Astrocyte of the cerebellum (primary cell): ENCODE data around the gene OPRM1.

ENCODE experiments used
- DNase-seq: peaks from one replicate; pipeline ENCODE4 v3.0.0-alpha.2; 2011; ENCODE audit warnings: low read depth
- H3K4me3 ChIP-seq: 2 replicates; pipeline ENCODE4 v1.5.1; 2011; ENCODE audit warnings: mild to moderate bottlenecking, low read depth, low read length, moderate library complexity
- in situ Hi-C: cut with HindIII; loops from 2 replicates; pipeline ENCODE4 v1.10.0; 2017; ENCODE audit warnings: low sequenced_read_pairs
- TF ChIP-seq, protein P1 (sequence below): IDR thresholded peaks from 2 replicates; pipeline ENCODE4 v1.5.1; 2012; ENCODE audit warnings: low read length, low read depth, moderate library complexity, mild to moderate bottlenecking; ENCODE audit errors: missing control alignments

Gene OPRM1

DNA sequence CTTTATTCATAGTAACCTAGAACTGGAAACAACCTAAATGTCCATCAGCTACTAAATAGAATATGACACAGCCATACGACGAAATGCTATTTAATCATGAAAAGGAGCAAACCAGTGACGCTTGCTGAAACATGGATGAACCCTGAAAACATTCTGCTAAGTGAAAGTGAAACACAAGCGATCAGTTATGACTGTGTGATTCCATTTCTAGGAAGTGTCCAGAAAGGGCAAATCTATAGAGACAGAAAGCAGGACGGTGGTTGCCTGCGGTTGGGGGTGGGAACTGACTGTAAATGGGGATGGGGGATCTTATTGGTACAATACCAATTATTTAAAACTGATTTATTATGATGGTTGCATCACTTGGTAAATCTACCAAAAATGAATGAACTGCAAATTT is 190.7 kb downstream of the OPRM1 start:
- TF ChIP-seq, protein P1, sequence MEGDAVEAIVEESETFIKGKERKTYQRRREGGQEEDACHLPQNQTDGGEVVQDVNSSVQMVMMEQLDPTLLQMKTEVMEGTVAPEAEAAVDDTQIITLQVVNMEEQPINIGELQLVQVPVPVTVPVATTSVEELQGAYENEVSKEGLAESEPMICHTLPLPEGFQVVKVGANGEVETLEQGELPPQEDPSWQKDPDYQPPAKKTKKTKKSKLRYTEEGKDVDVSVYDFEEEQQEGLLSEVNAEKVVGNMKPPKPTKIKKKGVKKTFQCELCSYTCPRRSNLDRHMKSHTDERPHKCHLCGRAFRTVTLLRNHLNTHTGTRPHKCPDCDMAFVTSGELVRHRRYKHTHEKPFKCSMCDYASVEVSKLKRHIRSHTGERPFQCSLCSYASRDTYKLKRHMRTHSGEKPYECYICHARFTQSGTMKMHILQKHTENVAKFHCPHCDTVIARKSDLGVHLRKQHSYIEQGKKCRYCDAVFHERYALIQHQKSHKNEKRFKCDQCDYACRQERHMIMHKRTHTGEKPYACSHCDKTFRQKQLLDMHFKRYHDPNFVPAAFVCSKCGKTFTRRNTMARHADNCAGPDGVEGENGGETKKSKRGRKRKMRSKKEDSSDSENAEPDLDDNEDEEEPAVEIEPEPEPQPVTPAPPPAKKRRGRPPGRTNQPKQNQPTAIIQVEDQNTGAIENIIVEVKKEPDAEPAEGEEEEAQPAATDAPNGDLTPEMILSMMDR = no peak
- no peak for DNase-seq
- H3K4me3 ChIP-seq = no peak overlapping the region
- in situ Hi-C loops = no loop called here

DNA sequence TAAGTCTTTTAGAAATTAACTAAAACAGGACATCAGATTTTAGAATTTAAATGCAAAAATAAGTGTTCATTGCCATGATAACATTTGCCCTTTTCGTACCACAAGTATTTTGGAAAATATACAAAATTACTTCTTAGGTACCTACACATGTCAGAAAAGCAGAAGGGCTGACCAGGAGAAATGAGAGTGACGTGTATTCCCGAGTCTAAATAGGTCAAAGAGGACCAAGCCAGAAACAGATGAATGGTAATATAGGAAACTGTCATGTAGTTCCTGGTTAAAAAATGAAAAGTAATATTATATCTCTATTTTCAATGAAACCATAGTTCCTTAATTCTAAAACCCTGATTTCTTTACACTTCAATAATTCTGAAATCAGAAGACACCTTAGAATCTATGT is 191.4 kb downstream of the OPRM1 start:
- TF ChIP-seq, protein P1 = no peak
- in situ Hi-C loops = no loop called here
- DNase-seq = no peak
- H3K4me3 ChIP-seq = no peak overlapping the region

DNA sequence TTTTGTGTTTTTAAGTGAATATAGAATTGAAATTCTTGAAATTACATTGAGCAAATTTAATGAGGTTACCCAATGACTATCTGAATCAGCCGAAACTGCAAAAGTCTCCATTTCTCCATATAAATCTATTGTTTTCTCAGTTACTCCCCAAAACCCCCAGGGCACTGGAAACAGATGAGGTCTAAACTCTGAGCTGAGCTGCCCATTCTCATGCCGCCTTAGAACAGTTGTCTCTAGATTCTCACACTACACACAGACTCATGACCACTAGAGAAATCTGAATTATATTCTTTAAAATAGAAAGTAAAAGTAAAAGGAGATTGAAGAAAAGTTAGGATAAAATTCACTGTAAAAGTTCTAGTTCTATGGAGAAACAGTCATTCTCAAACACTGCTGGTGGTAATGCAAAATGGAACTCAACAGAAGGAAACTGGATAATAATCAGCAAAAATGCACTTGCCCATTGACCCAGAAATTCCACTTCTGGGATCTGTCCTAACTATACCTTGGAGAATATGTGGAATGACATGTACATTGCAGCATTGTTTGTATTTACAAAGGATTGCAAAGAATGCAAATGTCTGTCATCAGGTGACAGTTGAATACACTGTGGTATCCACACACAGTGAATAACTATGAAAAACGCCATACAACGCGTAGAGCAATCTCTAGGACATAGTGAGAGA is 192.0 kb downstream of the OPRM1 start:
- in situ Hi-C loops = no loop called here
- TF ChIP-seq, protein P1 = no peak
- no peak overlapping the region for H3K4me3 ChIP-seq
- DNase-seq = no peak

DNA sequence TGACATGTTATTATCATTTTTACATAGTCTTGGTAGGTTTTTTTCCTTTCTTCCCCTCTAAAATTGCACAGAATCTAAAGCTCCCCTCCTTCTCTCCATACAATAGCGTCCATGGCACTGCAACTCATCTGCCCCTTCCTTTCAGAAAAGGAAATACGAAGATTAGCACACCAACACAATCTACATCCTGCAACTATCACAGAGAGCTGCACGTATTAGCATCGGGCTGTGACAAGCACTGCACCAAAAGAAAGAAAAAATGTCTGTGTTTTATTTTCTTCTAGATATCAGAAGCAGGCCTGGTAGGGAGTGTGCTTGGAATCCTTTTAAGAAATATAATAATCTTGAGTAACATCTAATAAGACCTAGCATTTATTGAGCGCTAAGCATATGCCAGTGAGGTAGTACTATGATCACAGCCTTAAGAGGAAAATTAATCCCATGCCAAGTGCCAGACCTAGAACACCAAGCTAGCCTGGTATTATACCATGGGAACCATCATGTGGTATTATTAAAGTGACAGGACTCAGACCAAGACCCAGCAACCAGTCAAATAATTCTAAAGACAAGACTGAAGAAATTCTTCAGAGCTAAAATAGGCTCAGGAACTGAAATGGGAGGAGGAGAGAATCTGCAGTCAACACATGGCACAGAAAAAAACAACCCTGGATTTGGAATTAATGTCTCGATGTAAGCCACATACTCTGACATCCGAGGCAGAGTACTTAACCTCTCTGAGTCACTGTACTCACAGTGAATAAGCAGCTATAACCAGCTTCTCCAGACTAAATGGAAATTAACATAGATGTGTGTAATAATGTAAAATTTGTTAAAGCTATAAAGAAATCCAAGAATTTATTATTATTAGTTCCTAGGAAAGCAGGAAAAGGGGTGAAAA is 193.2 kb downstream of the OPRM1 start:
- in situ Hi-C loops = no loop called here
- no peak for DNase-seq
- TF ChIP-seq, protein P1 = no peak
- no peak overlapping the region for H3K4me3 ChIP-seq

DNA sequence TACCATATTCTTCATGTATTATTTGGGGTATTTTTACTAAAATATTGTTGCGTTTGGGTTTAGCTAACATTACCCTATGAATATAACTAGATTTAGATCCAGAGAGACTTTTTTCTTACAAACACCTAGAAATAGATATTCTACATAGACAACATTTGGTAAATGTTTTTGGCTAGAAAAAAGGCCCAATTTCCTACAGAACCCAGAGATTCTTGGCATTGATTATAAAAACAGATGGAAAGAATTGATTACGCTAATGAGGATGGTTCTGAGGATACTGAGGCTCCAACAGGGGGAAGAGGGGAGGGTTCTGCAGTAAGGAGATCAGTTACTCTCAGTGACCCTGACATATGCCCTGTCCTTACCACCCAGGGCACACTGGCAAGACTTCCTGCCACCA is 194.3 kb downstream of the OPRM1 start:
- no peak for DNase-seq
- no peak overlapping the region for H3K4me3 ChIP-seq
- in situ Hi-C loops = no loop called here
- TF ChIP-seq, protein P1 = no peak

DNA sequence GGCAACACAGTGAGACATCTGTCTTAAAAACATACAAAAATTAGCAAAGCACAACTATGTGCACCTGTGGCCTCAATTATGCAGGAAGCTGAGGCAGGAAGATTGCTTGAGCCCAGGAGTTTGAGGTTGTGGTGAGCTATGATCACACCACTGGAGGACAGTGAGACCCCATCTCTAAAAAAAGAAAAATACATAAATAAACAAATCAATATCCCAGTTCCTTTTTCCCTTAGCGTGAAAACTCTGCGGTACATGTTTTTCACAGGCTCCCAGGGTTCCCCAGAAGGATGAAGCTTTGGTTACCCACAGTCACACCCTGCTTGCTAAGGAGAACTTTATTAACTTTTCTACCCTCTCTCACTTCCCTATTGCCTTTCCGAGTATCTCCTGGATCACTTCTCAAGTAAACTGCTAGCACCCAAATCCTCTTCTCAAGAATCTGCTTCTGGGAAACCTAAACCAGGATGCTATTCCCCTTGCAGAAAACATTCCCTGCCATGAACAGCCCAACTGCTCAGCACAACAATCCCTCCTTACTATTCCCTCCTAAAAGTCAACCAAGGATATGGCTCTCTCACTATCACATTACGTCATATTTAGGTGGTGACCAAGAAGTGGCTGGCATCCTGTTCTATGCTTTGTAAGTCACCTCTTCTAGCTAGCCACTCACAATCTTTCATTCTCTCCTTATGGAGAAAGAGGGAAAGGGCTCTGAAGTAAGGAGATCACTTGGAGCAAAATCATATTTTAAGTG is 195.2 kb downstream of the OPRM1 start:
- DNase-seq = no peak
- in situ Hi-C loops = no loop called here
- no peak overlapping the region for H3K4me3 ChIP-seq

More for the DNA sequence above, 195.2 kb downstream of the OPRM1 start:
- TF ChIP-seq, protein P1 = no peak
